HG02678 (cell line): Measurements from ENCODE around the gene INTS4.
"Not testable (repeated sequence)": the region's sequence is repeated elsewhere in the genome, so short reads cannot be mapped to it uniquely, and the experiment has no call there.

ENCODE experiments used
- ATAC-seq: cut with Tn5 transposase; IDR thresholded peaks from one replicate; pipeline ENCODE4 v1.9.1; 2021; ENCODE audit warnings: mild to moderate bottlenecking, moderate library complexity; ENCODE audit not compliant: unreplicated experiment

Gene INTS4, protein sequence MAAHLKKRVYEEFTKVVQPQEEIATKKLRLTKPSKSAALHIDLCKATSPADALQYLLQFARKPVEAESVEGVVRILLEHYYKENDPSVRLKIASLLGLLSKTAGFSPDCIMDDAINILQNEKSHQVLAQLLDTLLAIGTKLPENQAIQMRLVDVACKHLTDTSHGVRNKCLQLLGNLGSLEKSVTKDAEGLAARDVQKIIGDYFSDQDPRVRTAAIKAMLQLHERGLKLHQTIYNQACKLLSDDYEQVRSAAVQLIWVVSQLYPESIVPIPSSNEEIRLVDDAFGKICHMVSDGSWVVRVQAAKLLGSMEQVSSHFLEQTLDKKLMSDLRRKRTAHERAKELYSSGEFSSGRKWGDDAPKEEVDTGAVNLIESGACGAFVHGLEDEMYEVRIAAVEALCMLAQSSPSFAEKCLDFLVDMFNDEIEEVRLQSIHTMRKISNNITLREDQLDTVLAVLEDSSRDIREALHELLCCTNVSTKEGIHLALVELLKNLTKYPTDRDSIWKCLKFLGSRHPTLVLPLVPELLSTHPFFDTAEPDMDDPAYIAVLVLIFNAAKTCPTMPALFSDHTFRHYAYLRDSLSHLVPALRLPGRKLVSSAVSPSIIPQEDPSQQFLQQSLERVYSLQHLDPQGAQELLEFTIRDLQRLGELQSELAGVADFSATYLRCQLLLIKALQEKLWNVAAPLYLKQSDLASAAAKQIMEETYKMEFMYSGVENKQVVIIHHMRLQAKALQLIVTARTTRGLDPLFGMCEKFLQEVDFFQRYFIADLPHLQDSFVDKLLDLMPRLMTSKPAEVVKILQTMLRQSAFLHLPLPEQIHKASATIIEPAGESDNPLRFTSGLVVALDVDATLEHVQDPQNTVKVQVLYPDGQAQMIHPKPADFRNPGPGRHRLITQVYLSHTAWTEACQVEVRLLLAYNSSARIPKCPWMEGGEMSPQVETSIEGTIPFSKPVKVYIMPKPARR

DNA sequence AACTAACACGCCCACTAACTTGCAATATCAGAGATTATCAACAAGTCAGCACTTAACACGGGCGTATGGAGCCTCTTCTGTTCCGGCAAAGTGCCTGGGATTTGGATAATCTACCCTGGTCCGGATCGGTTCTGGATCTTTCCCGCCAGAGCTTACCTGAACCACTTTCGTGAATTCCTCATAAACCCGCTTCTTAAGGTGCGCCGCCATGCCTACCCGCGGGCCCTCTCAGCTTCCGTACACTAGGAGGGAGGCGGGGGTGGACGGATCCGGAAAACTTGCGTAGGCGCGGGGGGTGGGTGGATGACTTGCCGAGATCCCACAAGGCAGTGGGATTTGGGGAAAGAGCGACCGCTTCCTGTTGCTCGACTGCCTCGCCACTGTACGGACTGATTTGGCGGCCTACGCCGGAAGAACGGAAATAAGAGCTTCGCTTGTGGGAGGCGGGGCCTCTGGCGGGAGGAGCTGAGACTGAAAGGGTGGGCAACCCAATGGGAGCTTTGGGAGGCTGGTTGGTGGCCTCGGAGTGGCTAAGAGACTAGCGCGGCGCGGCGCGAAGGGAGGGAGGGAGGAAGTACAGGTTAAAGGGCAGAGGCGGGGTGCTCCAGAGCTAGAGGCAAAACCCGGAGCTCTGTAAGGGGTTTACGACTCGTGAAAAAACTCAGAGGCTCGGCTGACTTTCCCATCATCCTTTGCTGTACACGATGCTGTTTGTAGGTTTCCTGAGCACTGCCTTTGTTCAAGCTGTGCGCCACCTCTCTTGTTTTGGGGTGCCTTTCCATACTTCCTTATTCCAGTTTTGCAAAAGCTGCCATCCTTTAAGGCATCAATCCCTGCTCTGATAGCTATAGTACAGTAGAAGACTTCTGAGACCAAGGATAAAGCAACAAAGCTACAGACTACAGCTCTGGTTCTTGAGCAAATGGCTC, at the start of gene INTS4:
INTS4 (minus strand) TSS at position 235 of the 929 bp plus-strand sequence; CDS start at position 210, 25 bp downstream.
- peak; percentile 98 for ATAC-seq

DNA sequence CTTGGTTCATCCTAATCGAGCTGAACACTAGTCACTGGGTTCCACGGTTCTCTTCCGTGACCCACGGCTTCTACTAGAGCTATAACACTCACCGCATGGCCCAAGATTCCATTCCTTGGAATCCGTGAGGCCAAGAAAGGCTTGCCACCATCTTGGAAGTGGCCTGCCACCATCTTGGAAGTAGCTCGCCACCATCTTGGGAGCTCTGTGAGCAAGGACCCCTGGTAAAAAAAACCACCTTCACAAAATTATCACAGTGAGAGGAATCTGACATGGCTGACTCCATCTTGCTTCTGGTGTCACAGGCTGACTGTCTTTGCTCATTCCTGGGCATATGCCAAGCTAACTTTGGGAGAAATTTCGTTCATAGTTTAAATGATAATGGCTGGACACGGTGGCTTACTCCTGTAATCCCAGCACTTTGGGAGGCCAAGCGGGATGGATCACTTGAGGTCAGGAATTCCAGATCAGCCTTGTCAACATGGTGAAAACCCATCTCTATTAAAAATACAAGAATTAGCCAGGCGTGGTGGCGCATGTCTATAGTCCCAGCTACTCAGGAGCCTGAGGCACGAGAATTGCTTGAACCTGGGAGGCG, 47.5 kb upstream of the INTS4 start:
- no peak for ATAC-seq

DNA sequence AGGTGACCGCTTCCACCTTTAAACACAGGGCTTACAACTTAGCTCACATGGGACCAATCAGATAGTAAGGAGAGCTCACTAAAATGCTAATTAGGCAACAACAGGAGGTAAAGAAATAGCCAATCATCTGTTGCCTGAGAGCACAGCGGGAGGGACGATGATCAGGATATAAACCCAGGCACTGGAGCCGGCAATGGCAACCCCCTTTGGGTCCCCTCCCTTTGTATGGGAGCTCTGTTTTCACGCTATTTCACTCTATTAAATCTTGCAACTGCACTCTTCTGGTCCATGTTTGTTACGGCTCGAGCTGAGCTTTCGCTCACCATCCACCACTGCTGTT, 46.9 kb upstream of the INTS4 start:
- ATAC-seq: not testable (repeated sequence)

DNA sequence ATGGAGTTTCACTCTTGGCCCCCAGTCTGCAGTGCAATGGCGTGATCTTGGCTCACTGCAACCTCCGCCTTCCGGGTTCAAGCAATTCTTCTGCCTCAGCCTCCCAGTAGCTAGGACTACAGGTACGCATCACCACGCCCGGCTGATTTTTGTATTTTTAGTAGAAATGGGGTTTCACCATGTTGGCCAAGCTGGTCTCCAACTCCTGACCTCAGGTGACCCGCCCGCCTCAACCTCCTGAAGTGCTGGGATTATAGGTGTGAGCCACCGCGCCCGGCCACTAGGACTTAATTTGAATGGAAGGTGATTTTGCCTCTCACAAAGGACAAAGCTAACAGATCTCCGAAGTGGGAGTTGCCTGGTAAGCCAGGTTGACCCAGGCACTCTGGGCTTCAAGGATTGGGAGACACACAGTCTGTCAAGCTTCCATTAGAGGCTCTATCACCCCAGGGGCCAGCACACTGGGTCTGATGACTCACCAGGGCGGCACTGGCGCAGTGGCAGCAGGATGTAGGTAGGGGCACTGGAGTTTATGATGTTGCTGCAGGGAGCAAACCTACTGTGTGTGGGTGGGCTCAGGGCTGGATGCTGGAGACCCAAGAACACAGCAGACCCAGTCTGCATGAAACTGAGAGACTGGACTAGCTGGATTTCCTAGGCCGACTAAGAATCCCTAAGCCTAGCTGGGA, 46.4 kb upstream of the INTS4 start:
- no peak for ATAC-seq

DNA sequence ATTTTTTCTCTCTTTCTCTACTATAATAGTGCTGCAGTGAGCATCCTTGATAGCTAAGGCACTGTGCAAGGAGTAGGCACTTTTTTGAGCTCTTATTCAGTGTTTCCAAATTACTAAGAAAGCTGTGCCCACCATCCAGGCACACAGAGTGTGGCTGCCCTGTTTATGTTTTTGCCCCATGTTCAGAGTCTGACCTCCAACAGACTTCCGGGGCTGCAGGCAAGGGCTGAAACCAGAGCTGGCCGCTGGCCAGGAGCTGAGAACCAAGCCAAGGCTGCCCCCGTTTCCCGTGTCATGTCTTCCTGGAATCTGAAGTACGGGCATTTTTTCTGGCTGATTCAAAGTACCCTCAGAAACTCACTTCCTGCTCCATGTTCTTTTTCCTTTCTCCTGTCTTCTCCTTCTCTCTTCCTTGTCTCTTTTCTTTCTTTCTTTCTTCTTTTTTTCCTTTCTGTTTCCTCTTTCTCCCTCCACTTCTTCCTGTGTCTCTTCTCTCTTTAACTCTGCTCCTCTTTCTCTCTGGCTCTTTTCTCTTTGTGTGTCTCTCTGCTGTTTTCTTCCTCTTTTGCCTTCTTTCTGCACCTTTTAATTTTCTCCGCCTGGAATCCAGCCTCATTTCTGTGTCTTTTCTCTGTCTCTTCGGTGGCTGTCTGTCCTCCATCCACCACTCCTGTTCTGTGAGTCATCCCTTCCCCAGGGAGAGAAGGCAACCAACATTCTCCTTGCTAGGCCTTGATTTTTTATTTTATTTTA, 45.6 kb upstream of the INTS4 start:
- peak; percentile 83 for ATAC-seq

DNA sequence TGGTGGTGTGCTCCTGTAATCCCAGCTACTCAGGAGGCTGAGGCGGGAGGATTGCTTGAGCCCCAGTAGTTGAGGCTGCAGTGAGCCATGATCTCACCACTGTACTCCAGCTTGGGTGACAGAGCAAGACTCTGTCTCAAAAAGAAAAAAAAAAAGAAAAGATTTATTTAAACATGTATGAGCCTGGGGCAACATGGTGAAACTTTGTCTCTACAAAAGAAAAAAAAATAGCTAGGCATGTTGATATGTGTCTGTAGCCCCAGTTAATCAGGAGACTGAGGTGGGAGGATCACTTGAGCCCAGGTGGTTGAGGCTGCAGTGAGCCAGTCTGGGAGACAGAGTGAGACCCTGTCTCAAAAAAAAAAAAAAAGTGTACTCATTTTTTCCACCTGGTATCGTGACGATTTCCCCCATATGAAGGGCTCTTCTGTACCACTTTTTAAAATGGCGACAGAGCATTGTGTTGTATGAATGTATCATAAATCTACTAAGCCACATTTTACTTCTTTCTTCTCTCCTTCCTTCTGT, 45.0 kb upstream of the INTS4 start:
- peak; percentile 9 for ATAC-seq

DNA sequence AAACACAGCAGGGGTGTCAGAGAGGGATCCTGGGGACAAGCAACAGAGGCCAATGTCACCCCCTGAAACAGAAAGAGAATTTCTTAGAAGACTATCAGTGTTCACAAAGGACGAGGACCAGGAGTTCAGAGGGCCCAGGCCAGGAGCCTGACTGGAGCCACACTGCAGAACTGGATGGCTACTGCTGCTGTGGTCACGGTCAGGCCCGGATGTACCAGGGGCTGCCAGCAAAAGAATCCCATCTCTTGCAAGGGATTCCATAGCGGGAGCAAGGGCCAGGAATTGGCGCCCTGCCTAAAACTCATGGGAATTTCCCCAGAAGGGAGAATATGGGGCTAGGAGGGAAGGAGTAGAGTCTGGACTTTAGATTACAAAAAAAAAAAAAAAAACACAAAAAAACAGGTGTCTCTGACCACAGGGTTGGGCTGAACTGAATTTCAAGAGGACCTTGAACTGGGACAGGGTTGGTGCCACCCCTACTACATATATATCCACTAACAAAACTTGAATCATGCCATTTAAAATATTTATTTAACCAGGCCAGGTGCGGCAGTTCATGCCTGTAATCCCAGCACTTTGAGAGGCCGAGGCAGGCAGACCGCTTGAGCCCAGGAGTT, 44.3 kb upstream of the INTS4 start:
- no peak for ATAC-seq

DNA sequence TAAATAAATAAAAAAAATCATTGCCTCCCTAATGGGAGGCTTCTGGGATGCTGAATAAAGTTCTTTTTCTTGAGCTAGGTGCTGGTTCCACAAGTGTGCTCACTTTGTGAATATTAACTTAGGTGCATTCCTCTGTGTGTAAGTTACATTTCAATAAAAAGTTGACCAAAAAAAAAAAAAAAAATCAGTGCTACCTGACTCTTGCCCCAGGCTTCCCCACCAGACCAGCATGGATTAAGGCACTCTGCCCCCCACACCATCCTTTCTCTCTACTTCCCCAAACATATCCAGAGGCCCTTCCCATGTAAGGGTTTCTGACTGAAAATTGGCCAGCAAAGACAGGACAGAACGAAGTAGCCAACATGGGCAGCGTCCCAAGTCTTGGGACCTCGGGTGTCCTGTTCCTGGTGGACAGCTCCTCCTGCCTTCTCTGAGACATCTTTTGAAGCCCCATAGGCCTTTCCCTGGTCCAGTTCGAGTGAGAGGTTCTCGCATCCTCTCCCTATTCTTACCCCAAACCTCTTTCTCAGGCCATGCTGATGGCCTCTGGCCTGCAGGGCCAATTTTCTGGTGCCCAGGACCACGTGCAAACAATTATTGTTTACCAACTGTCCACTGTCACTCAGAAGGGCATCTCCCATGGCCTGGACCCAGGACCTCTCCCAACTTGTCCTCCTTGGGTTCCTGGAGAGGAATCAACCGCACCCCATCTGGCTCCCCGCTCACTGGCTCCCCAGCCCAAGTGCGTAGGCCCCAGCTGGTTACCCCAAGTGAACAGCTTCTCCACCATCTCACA, 43.6 kb upstream of the INTS4 start:
- no peak for ATAC-seq

DNA sequence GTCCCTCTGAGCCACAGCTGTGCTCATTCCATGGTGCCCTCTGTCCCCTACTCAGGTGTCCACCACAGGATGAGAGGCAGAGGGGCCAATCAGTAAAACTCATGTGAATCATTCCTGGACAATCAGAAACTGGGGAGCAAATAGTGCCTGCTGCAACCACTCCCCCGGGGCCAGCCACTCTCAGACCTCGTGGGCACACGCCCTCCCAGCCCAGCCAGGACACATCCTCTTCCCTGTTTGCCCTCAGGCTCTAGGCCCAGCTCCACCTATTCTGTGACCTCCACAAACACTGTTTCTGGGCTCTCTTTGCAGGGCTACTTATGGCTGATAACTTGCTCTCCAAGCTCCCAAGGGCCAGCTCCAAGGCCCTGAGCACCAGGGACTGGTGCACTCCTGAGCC, 42.6 kb upstream of the INTS4 start:
- no peak for ATAC-seq

DNA sequence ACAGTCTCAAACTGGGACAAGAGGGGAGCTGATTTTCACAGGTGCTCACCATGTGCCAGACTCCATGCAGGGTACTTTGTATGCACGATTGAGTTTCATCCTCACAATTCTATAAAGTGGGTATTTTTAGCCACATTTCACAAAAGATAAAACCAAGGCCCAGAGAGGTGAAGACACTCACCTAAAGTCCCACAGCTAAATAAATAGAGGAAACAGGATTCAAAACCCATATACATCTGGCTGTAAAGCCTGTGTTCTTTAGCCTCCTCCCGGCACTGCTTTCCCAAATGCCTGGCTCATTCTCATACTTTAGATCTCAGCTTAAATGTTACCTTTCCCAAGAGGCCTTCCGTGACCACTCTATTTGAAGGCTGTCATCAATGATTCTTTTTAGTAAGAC, 41.8 kb upstream of the INTS4 start:
- no peak for ATAC-seq

DNA sequence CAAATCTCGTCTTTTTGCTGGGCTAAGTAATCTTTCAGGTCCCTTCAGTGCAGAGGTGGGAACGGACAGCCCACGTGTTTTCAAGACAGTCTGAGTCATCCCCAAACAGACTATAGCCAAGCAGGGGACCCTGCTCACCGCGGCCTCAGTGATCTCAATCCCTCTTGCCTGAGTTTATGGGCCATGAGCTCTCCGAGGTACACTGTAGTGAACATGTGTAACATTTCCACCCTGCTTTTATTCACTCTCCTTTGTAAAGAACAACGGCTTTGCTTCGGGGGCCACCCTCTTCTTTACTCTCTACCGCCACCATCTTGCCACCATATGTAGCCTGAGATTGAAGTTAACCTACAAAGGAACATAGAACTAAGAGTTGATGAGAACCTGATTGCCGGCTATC, 40.2 kb upstream of the INTS4 start:
- no peak for ATAC-seq

DNA sequence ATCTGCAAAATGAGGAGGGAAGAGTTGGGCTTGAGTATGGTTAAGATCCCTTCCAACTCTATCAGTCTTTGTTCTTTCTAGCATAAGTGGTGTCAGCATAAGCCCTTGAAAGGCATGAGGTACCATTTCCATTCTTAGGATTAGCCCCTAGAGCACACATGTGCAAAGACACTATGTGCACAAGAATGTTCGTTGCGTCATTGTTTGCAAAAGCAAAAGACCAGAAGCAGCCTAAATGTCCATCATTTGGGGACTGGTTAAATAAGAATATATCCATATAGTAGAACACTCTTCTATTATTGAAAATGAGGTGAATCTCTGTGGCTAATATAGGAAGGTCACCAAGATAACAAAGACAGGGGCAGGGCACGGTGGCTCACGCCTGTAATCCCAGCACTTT, 38.6 kb upstream of the INTS4 start:
- no peak for ATAC-seq

DNA sequence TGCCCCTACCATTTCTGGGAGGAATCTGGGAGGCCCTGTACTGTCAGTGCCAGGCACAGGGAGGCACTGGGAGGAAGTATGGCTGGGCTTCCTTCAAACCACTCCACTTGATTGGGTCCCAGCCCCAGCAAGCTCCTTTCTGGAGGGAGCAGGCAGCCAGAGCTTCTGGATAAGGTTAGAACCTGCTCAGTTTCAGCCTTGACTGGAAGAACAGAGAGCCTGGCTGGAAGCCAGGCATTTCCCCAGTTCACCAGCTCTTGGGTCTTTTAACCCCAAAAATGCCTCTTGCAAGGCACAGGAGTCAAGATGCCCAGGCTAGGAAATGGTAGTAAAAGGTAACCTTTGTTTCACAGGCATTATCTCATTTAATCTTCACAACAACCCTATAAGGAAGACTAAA, 37.6 kb upstream of the INTS4 start:
- no peak for ATAC-seq

DNA sequence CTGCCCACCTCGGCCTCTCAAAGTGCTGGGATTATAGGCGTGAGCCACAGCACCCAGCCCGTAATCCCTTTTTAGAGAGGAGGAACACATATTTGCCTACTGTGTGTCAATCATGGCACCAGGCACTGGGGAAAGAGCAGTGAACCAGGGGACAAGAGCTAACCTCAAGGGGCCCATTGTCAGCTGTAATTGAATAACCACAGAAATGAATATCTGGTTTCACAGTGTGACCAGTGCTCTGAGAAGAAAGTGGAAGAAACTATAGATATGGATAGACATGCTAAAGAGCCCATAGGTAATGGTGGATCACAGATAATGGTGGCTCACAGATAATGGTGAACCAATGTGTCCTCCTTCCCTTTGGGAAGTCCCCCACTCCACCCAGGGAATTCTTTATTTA, 37.2 kb upstream of the INTS4 start:
- ATAC-seq: no peak

DNA sequence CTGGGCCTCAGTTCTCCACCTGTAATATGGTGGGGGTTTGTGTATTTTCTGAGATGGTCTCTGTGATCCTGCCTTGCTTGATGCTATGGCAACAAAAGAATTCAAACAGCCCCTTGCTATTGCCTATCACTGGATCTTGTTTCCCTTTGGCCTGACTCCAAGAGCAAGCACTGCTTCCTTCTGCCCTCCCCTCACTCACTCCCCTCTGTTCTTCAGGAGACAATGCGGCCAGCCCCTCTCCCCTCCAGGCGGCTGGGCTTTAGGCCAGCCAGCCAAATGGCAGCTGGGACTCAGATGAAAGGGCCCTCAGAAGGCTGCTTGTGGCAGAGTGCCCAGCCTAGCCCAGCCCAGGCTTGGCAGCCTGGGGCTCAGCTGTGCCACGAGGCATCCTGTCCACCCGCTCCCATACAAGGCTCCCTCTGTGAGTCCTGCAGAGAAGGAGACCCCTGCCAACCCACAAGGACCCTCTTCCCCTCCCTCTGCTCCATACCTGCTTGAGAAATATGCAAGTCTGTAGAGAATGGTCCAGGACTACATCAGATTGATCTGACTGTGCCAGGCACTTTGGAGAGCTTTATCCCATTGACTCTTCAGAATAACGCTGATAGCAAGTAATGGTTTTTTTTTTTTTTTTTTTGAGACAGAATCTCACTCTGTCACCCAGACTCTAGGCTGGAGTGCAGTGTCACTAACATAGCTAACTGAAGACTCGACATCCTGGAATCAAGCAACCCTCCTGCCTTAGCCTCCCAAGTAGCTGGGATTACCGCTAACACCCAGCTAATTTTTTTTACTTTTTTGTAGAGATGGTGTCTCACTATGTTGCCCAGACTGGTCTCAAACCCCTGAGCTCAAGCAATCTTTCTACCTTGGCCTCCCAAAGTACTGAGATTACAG, 36.2 kb upstream of the INTS4 start:
- ATAC-seq: no peak

DNA sequence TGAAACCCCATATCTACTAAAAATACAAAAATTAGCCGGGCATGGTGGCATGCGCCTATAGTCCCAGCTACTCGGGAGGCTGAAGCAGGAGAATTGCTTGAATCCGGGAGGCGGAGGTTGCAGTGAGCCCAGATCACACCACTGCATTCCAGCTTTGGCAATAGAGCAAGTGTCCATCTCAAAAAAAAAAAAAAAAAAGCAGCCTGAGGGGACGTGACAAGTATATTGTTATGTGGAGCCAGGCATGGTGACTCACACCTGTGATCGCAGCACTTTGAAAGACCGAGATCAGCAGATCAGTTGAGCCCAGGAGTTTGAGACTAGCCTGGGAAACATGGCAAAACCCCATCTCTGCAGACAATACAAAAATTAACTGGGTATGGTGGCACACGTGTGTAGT, 34.0 kb upstream of the INTS4 start:
- ATAC-seq: not testable (repeated sequence)

DNA sequence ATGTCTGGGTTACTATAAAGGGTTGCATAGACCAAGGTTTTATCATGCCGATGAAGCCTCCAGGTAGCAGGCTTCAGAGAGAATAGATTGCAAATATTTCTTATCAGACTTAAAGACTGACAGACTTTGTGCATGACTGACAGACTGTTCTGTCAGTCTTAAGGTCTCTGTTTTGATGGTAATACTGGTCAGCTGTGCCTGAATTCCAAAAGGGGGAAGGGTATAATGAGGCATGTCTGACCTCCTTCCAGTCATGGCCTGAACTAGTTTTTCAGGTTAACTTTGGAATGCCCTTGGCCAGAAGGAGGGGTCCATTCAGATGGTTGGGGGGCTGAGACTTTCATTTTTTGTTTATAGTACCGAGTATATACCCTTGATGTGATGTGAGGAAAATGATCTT, 33.3 kb upstream of the INTS4 start:
- ATAC-seq: no peak
